SK-N-MC (cell line): Measurements from ENCODE around the gene SP140L.
"Not testable (repeated sequence)": the region's sequence is repeated elsewhere in the genome, so short reads cannot be mapped to it uniquely, and the experiment has no call there.

Experiments used
- DNase-seq: peaks from one replicate; pipeline ENCODE4 v3.0.0-alpha.2; 2011; ENCODE audit warnings: low read depth, low spot score
- H3K27ac ChIP-seq: fragments of 200-600 bp; sonication (generic); 2 replicates; pipeline ENCODE4 v1.5.1; 2016; ENCODE audit warnings: mixed run types
- H3K36me3 ChIP-seq: fragments of 200-600 bp; sonication (generic); 2 replicates; pipeline ENCODE4 v1.6.1; 2017; ENCODE audit warnings: antibody characterized with exemption, low read length, mixed read lengths; ENCODE audit not compliant: insufficient read depth
- H3K4me3 ChIP-seq: fragments of 200-600 bp; sonication (generic); 2 replicates; pipeline ENCODE4 v1.5.1; 2016
- H3K9ac ChIP-seq: fragments of 200-600 bp; sonication (generic); 2 replicates; pipeline ENCODE4 v1.8.0; 2017; ENCODE audit warnings: mixed run types, mixed read lengths; ENCODE audit not compliant: insufficient read length
- H3K9me3 ChIP-seq: fragments of 200-600 bp; sonication (generic); 2 replicates; pipeline ENCODE4 v1.6.1; 2017; ENCODE audit warnings: low read depth, mild to moderate bottlenecking, antibody characterized with exemption, low read length, moderate library complexity, mixed read lengths
- EZH2 ChIP-seq: fragments of 200-600 bp; sonication (generic); IDR thresholded peaks from one replicate; pipeline ENCODE4 v1.6.1; 2017; ENCODE audit warnings: antibody characterized with exemption
- FOXP2 ChIP-seq: optimal IDR thresholded peaks from 2 replicates; pipeline ENCODE3; 2011; ENCODE audit warnings: mild to moderate bottlenecking, moderate library complexity; ENCODE audit not compliant: insufficient read depth; ENCODE audit errors: extremely low read length, control extremely low read depth
- POLR2AphosphoS5 ChIP-seq: IDR thresholded peaks from 2 replicates; pipeline ENCODE4 v1.6.1; 2012; ENCODE audit warnings: mild to moderate bottlenecking, low read depth, low read length, borderline replicate concordance

SP140L gene

DNA sequence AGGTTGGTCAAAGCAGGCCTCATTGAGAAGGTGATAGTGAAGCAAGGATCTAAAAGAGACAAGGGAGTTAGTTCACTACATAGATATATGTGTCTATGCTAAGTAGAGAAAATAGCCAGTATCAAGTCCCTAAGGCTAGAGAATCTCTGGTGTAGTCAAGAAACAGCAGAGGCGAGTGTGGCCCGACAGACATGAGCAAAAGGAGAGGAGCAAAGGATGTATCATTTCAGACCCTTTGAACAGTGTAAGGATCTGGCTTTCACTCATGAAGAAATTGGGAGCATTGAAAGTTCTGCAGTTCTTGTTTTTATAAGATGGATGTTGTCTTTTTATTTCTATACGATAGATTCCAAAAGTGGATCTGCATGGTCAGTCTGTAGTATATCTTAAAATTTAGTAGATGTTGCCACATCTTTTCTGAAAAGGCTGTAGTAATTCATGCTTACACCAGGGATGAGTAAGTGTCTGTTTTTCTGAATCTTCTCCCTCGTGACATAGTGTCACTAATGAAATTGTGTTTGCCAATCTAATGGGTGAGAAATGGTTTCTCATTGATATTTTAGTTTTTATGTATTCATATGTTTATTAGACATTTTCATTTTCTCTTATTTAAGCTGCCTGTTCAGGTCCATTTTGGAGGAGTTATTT, 107.8 kb downstream of the SP140L start:
- Histone ChIP-seq H3K9me3 (no peaks in the 10 kb centered on the region), H3K27ac (no peak overlapping the region), H3K36me3 (no peaks in the 10 kb centered on the region), H3K4me3 (no peak overlapping the region), H3K9ac (no peak overlapping the region)
- DNase-seq, result no peak
- TF ChIP-seq POLR2AphosphoS5 (no peak), EZH2 (no peak), FOXP2 (no peak)

DNA sequence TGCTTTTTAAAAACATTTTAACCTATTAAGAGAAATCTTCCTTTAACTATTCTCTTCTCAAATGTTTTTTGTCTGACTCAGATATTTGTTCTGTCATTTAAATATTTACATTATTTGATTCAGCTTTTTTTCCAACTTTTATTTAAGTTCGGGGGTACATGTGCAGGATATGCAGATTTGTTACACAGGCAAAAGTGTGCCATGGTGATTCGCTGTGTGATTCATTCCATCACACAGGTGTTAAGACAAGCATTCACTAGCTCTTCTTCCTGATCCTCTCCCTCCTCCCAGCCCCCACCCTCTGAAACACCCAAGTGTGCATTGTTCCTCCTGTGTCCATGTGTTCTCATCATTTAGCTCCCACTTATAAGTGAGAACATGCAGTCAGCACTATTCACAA, 108.4 kb downstream of the SP140L start:
- Histone ChIP-seq H3K9ac (no peak overlapping the region), H3K36me3 (no peaks in the 10 kb centered on the region), H3K27ac (no peak overlapping the region), H3K9me3 (no peaks in the 10 kb centered on the region), H3K4me3 (no peak overlapping the region)
- TF ChIP-seq POLR2AphosphoS5 (no peak), FOXP2 (no peak), EZH2 (no peak)
- no peak for DNase-seq

- not testable (repeated sequence) for H3K9me3 ChIP-seq, H3K27ac ChIP-seq, H3K9ac ChIP-seq, DNase-seq, H3K4me3 ChIP-seq, H3K36me3 ChIP-seq
Observed at GRCh38 chr2:230439121-230439520, 112.1 kb downstream of the SP140L start.

DNA sequence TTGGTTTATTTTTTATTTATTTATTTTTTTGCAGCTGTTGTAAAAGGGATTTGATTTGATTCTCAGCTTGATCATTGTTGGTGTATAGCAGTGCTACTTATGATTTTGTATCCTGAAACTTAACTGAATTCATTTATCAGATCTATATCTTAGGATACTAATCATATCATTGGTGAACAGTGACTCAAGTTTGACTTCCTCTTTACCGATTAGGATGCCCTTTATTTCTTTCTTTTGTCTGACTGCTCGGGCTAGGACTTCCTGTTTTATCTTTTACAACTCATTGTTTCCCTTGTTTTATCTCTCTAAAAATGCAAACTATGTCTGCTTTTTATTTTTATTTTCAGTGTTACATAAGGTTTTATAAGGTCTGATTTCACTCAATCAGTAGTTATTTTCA, 112.6 kb downstream of the SP140L start:
- Histone ChIP-seq H3K4me3 (no peak overlapping the region), H3K9me3 (no peaks in the 10 kb centered on the region), H3K9ac (no peak overlapping the region), H3K36me3 (no peaks in the 10 kb centered on the region), H3K27ac (no peak overlapping the region)
- no peak for DNase-seq
- TF ChIP-seq EZH2 (no peak), POLR2AphosphoS5 (no peak), FOXP2 (no peak)

GRCh38 chr2:230441227-230441897, 114.4 kb downstream of the SP140L start:
- Histone ChIP-seq H3K36me3 (no peaks in the 10 kb centered on the region), H3K4me3 (no peak overlapping the region), H3K9me3 (no peaks in the 10 kb centered on the region), H3K9ac (no peak overlapping the region), H3K27ac (no peak overlapping the region)
- no peak for DNase-seq
- no peak for TF ChIP-seq POLR2AphosphoS5
- TF ChIP-seq FOXP2, result no peak
- no peak for TF ChIP-seq EZH2

GRCh38 chr2:230443541-230443940, 116.5 kb downstream of the SP140L start:
- no peaks in the 10 kb centered on the region for H3K9me3 ChIP-seq
- TF ChIP-seq EZH2, result no peak
- no peak for TF ChIP-seq POLR2AphosphoS5
- no peak for TF ChIP-seq FOXP2
- H3K9ac ChIP-seq, result no peak overlapping the region
- no peak for DNase-seq
- no peak overlapping the region for H3K27ac ChIP-seq
- no peaks in the 10 kb centered on the region for H3K36me3 ChIP-seq
- H3K4me3 ChIP-seq, result no peak overlapping the region

- Histone ChIP-seq H3K27ac (no peak overlapping the region), H3K4me3 (no peak overlapping the region), H3K9me3 (no peaks in the 10 kb centered on the region), H3K9ac (no peak overlapping the region), H3K36me3 (no peaks in the 10 kb centered on the region)
- no peak for DNase-seq
- TF ChIP-seq EZH2 (no peak), FOXP2 (no peak), POLR2AphosphoS5 (no peak)
Observed at GRCh38 chr2:230444832-230445231, 117.8 kb downstream of the SP140L start.

DNA sequence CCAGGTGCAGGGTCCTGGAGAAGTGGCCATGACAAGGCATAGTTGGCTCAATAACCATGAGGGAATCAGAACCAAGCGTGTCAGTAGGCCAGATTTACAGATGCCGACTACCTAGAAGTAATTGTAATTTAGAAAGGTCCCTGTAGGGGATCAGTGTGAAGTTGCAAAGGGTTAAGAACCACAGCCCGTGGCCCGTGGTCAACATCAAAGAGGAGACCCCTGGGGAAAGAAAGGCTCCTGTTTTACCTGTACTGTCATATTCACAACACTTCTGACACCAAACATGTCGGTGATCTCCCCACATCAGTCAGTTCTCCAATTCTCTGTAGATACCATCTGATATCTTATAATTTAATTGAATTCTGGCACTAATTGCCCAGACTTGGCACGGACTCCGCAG, 120.0 kb downstream of the SP140L start:
- DNase-seq, result no peak
- Histone ChIP-seq H3K27ac (no peak overlapping the region), H3K36me3 (no peaks in the 10 kb centered on the region), H3K9ac (no peak overlapping the region), H3K9me3 (no peaks in the 10 kb centered on the region), H3K4me3 (no peak overlapping the region)
- TF ChIP-seq EZH2 (no peak), FOXP2 (no peak), POLR2AphosphoS5 (no peak)
